OCI-LY3 (cell line): ENCODE measurements around the gene MICALL2.

ENCODE experiments used
- H2AFZ ChIP-seq: fragments of 200-600, 300-600 bp; shearing (Covaris generic); 2 replicates; pipeline ENCODE4 v1.6.0; 2014; ENCODE audit warnings: antibody characterized with exemption, low read depth, low read length
- H3K27ac ChIP-seq: fragments of 200-600, 300-600 bp; sonication (generic); 2 replicates; pipeline ENCODE4 v1.5.1; 2014; ENCODE audit warnings: mild to moderate bottlenecking, low read length, moderate library complexity, mixed read lengths
- H3K27me3 ChIP-seq: fragments of 200-600, 300-600 bp; sonication (generic); 2 replicates; pipeline ENCODE4 v1.6.1; 2014; ENCODE audit warnings: low read depth, low read length, mixed read lengths
- H3K36me3 ChIP-seq: fragments of 200-600, 300-600 bp; sonication (generic); replicated peaks from 2 replicates; pipeline ENCODE3; 2014; ENCODE audit warnings: low read depth, low read length, mixed read lengths
- H3K4me1 ChIP-seq: fragments of 300-600, 200-600 bp; sonication (generic); 2 replicates; pipeline ENCODE4 v1.6.1; 2014; ENCODE audit warnings: low read length, mixed read lengths
- H3K4me2 ChIP-seq: fragments of 200-600, 300-600 bp; sonication (generic); 2 replicates; pipeline ENCODE4 v1.6.1; 2014; ENCODE audit warnings: low read length, mixed read lengths
- H3K4me3 ChIP-seq: fragments of 300-600, 200-600 bp; sonication (generic); 2 replicates; pipeline ENCODE4 v1.5.1; 2014; ENCODE audit warnings: antibody characterized with exemption, mild to moderate bottlenecking, low read length, moderate library complexity
- H3K79me2 ChIP-seq: fragments of 300-600, 200-600 bp; shearing (Covaris generic); 2 replicates; pipeline ENCODE4 v1.6.1; 2014; ENCODE audit warnings: mild to moderate bottlenecking, low read length, mixed read lengths
- H3K9ac ChIP-seq: fragments of 300-600, 200-600 bp; shearing (Covaris generic); 2 replicates; pipeline ENCODE4 v1.6.0; 2014; ENCODE audit warnings: mild to moderate bottlenecking, low read length, moderate library complexity
- H3K9me3 ChIP-seq: fragments of 200-600, 300-600 bp; shearing (Covaris generic); 2 replicates; pipeline ENCODE4 v1.6.1; 2014; ENCODE audit warnings: low read length, mixed read lengths; ENCODE audit not compliant: insufficient read depth
- H4K20me1 ChIP-seq: fragments of 200-600, 300-600 bp; sonication (generic); 2 replicates; pipeline ENCODE4 v1.6.1; 2016; ENCODE audit warnings: low read length, mixed read lengths; ENCODE audit not compliant: insufficient read depth
- EZH2phosphoT487 ChIP-seq: fragments of 200-600 bp; shearing (Covaris generic); IDR thresholded peaks from 2 replicates; pipeline ENCODE4 v1.6.1; 2018; ENCODE audit warnings: antibody characterized with exemption, mixed run types, low read depth
- TF ChIP-seq, protein P1 (sequence below): fragments of 200-600, 300-600 bp; sonication (generic); IDR thresholded peaks from 2 replicates; pipeline ENCODE4 v1.5.1; 2014; ENCODE audit warnings: antibody characterized with exemption, low read length, low read depth

The MICALL2 gene

DNA sequence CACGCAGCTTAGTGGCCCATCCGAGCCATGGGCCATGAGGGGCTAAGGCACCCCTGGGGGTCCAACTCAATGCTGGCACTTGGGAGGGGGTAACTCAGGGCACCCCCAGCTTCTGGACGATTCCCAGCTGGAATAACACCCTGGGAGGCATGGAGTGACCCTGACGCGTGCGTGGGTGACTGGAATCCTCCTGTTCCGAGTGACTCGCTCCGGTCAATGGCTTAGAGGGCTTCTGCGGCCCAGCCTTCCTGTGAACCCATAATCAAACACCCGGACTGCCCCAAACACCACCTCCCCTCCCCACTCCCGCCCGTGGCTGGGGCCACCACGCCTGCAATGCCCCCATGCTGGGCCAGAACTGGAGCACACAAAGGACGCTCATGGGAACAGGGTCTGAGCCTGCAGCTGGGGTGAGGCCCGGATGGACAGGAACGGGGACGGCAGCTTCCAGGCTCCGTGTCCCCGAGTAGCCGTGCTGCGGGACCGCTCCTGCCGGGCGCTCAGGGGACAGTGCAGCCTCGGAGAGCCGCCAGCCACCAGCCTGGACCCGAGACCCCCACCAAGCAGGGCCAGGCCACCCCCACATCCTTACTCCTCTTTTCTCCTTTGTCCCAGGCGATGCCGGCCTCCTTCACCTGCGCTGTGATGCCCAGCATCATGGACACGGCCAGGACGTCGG lies 36.4 kb upstream of the MICALL2 start:
- TF ChIP-seq, protein P1, sequence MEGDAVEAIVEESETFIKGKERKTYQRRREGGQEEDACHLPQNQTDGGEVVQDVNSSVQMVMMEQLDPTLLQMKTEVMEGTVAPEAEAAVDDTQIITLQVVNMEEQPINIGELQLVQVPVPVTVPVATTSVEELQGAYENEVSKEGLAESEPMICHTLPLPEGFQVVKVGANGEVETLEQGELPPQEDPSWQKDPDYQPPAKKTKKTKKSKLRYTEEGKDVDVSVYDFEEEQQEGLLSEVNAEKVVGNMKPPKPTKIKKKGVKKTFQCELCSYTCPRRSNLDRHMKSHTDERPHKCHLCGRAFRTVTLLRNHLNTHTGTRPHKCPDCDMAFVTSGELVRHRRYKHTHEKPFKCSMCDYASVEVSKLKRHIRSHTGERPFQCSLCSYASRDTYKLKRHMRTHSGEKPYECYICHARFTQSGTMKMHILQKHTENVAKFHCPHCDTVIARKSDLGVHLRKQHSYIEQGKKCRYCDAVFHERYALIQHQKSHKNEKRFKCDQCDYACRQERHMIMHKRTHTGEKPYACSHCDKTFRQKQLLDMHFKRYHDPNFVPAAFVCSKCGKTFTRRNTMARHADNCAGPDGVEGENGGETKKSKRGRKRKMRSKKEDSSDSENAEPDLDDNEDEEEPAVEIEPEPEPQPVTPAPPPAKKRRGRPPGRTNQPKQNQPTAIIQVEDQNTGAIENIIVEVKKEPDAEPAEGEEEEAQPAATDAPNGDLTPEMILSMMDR: no peak
- no peak for TF ChIP-seq EZH2phosphoT487
- Histone ChIP-seq H3K4me1 (no peaks in the 10 kb centered on the region), H3K4me2 (no peak overlapping the region), H3K9me3 (no peaks in the 10 kb centered on the region), H3K79me2 (no peaks in the 10 kb centered on the region), H3K36me3 (no peaks in the 10 kb centered on the region), H2AFZ (no peak overlapping the region), H3K4me3 (no peak overlapping the region), H4K20me1 (no peaks in the 10 kb centered on the region), H3K27ac (no peak overlapping the region), H3K27me3 (no peaks in the 10 kb centered on the region), H3K9ac (no peak overlapping the region)

DNA sequence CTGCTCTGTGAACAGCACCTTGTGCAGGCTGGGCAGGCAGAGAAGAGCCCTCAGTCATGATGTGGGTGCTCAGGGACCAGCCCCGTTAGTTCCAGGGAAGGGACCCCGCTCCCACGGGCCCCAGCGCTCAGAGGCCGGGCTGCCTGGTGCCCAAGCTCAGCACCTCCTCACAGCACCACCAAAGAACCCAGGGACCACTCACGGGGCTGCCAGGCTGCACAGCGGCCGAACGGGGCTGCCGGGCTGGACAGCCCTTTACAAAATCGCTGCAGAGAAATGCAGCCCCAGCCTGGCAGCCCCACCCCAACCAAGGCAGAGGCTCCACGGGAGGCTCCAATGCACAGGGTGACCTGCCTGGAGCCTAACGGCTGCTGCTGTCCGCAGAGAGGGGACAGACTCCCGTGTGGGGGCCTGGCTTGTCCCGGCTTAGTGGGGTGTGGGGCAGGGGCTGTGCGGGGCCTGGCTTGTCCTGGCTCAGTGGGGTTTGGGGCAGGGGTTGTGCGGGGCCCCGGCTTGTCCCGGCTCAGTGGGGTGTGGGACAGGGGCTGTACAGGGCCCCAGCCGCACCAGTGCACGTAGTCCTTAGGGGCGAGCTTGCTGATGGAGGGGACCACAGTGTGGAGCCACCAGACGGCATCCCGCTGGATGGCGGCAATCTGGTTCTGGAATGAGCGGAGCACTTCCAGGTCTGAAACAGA lies 35.7 kb upstream of the MICALL2 start:
- Histone ChIP-seq H3K4me1 (no peaks in the 10 kb centered on the region), H2AFZ (no peak overlapping the region), H3K36me3 (no peaks in the 10 kb centered on the region), H3K9ac (no peak overlapping the region), H3K79me2 (no peaks in the 10 kb centered on the region), H3K4me2 (no peak overlapping the region), H3K27ac (no peak overlapping the region), H3K4me3 (no peak overlapping the region), H4K20me1 (no peaks in the 10 kb centered on the region), H3K27me3 (no peaks in the 10 kb centered on the region), H3K9me3 (no peaks in the 10 kb centered on the region)
- no peak for TF ChIP-seq EZH2phosphoT487
- TF ChIP-seq, protein P1: no peak

DNA sequence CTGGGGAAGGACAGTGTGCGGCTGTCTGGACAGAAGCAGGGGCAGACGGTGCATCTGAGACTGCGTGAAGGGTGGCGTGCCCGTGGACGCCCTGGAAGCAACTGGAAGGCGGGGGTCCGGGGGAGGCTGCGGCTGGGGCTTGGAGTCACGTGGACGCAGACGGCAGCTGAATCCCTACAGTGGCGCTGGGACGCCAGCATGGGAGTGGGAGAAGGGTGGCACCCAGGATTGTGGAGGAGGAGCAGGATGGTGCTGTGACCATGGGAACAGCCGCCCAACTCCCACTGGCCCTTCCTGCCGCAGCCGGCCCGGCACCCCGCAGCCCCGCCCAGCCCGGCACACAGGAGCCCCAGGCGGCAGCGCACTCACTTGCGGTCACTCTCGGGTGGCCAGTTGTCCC lies 35.2 kb upstream of the MICALL2 start:
- no peaks in the 10 kb centered on the region for H3K36me3 ChIP-seq
- no peak for TF ChIP-seq EZH2phosphoT487
- TF ChIP-seq, protein P1: no peak
- H3K4me1 ChIP-seq: no peaks in the 10 kb centered on the region

DNA sequence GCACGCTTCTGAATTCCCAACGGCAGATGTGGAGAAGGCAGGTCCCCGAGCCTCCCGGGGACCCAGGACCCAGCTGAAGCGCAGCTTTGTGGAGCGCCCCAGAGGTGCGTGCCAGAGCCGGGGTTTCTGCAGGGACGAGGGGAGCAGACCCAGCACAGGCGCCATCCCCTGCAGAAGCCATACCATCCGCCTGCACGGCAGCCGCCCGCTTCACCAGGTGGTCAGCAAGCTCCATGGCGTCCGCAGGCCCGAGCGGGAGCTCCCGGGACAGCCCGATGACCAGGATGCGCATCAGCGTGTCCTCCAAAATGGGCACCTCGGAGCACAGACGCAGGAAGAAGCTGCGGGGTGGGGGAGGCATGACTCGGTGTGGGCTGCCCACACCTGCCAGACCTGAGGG lies 34.3 kb upstream of the MICALL2 start:
- Histone ChIP-seq H3K9ac (no peak overlapping the region), H3K4me3 (no peak overlapping the region), H3K79me2 (no peaks in the 10 kb centered on the region), H4K20me1 (no peaks in the 10 kb centered on the region), H3K4me2 (no peak overlapping the region), H3K27ac (no peak overlapping the region), H2AFZ (no peak overlapping the region), H3K4me1 (no peaks in the 10 kb centered on the region), H3K36me3 (no peaks in the 10 kb centered on the region), H3K9me3 (no peaks in the 10 kb centered on the region), H3K27me3 (no peaks in the 10 kb centered on the region)
- TF ChIP-seq EZH2phosphoT487: no peak
- TF ChIP-seq, protein P1: no peak

More for the DNA sequence above, 35.2 kb upstream of the MICALL2 start:
- Histone ChIP-seq H3K4me2 (no peak overlapping the region), H3K9me3 (no peaks in the 10 kb centered on the region), H3K4me3 (no peak overlapping the region), H3K79me2 (no peaks in the 10 kb centered on the region), H3K9ac (no peak overlapping the region), H4K20me1 (no peaks in the 10 kb centered on the region), H3K27ac (no peak overlapping the region), H2AFZ (no peak overlapping the region), H3K27me3 (no peaks in the 10 kb centered on the region)
